Endodermal cell (in vitro differentiated cells): ENCODE measurements around the gene PVALEF. TPM values are rescaled to one million over a fixed set of nuclear protein-coding genes. Genes with fewer than 3 reads are reported as not detected.

Experiments used
- DNase-seq: peaks from one replicate; pipeline ENCODE4 v3.0.0-alpha.2; 2017
- H3K27ac ChIP-seq: 2 replicates; pipeline ENCODE4 v1.5.1; 2013; ENCODE audit warnings: mild to moderate bottlenecking, low read depth, low read length, moderate library complexity
- H3K27me3 ChIP-seq: 2 replicates; pipeline ENCODE4 v1.6.1; 2013; ENCODE audit warnings: mild to moderate bottlenecking, low read length, moderate library complexity; ENCODE audit not compliant: insufficient read depth, control insufficient read depth, poor library complexity, severe bottlenecking
- H3K36me3 ChIP-seq: 2 replicates; pipeline ENCODE4 v1.7.0; 2013; ENCODE audit warnings: mild to moderate bottlenecking, low read length, moderate library complexity; ENCODE audit not compliant: control insufficient read depth, insufficient read depth
- H3K4me1 ChIP-seq: one replicate; pipeline ENCODE4 v1.7.0; 2013; ENCODE audit warnings: low read length; ENCODE audit not compliant: control insufficient read depth, insufficient read depth
- H3K4me3 ChIP-seq: 2 replicates; pipeline ENCODE4 v1.5.1; 2013; ENCODE audit warnings: mild to moderate bottlenecking, low read length, moderate library complexity
- H3K9ac ChIP-seq: 2 replicates; pipeline ENCODE4 v1.6.1; 2013; ENCODE audit warnings: mild to moderate bottlenecking, low read length, moderate library complexity; ENCODE audit not compliant: poor library complexity, severe bottlenecking; ENCODE audit errors: extremely low read depth
- H3K9me3 ChIP-seq: 2 replicates; pipeline ENCODE4 v1.6.1; 2013; ENCODE audit warnings: mild to moderate bottlenecking, low read length, moderate library complexity; ENCODE audit not compliant: control insufficient read depth
- H3K27ac Mint-ChIP-seq: 2 replicates; pipeline ENCODE4 v1.8.0; 2020; ENCODE audit warnings: mixed read lengths
- H3K27me3 Mint-ChIP-seq: 2 replicates; pipeline ENCODE4 v1.8.0; 2021; ENCODE audit warnings: mild to moderate bottlenecking, mixed read lengths; ENCODE audit not compliant: insufficient read depth
- H3K36me3 Mint-ChIP-seq: 2 replicates; pipeline ENCODE4 v1.8.0; 2020; ENCODE audit warnings: low read depth, mixed read lengths
- H3K4me1 Mint-ChIP-seq: 2 replicates; pipeline ENCODE4 v1.8.0; 2020; ENCODE audit warnings: mixed read lengths
- H3K4me3 Mint-ChIP-seq: 2 replicates; pipeline ENCODE4 v1.8.0; 2020; ENCODE audit warnings: mild to moderate bottlenecking, moderate library complexity, mixed read lengths
- H3K9me3 Mint-ChIP-seq: 2 replicates; pipeline ENCODE4 v1.8.0; 2020; ENCODE audit warnings: mild to moderate bottlenecking, mixed read lengths
- WGBS, 2 experiments: methylation state at CpG; one replicate each; pipeline versions ENCODE4 v1.1.5 to v1.1.7; 2013; ENCODE audit warnings: missing lambda C conversion rate in 2 of 2, mixed read lengths in 1 of 2; ENCODE audit not compliant: insufficient coverage in 1 of 2, insufficient read length in 1 of 2; 5-methylcytosine and 5-hydroxymethylcytosine counted together
- total RNA-seq, 2 donors: library from RNA; stranded (reverse); fragmentation: NEBNext Ultra II Directional in 1 of 2; extraction: Animal tissue kit (Norgen Biotek cat#: 25700) in 1 of 2; gene quantifications; 2 replicates in 1 of 2; 3 replicates in 1 of 2; pipeline ENCODE4 v1.2.1, GENCODE V29; 2021
- TF ChIP-seq, protein P1 (sequence below): fragments of 200-600 bp; sonication (generic); conservative IDR thresholded peaks from 2 replicates; pipeline ENCODE4 v1.5.0; 2021; ENCODE audit warnings: antibody characterized with exemption, mild to moderate bottlenecking

Gene PVALEF
- total RNA-seq, 2 donors from 2014 or later: not detected

DNA sequence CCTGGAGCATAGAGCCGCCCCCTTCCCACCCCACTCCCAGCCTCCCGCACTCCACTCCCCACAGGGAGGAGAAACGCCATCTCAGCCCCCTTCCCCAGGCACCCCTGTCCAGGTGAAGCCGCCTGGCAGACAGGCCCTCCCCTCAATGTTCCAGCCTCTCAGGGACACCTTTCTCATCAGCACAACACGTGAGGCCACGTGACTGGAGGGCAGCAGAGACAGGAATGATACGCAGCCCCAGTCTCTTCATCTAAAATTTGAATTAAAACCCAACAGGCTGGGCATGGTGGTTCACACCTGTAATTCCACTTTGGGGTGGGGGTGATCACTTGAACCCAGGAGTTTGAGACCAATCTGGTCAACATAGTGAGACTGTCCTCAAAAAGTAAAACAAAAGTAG lies 20.9 kb downstream of the PVALEF start:
- no peaks in the 10 kb centered on the region for H3K36me3 Mint-ChIP-seq
- no peak overlapping the region for H3K9ac ChIP-seq
- H3K4me1 Mint-ChIP-seq: no peaks in the 10 kb centered on the region
- no peaks in the 10 kb centered on the region for H3K27me3 ChIP-seq
- 90 to 95% methylated on average over 2 to 7 of the region's 7 CpGs for WGBS, 2 experiments
- H3K4me1 ChIP-seq: no peaks in the 10 kb centered on the region
- H3K4me3 ChIP-seq: no peak overlapping the region
- TF ChIP-seq, protein P1, sequence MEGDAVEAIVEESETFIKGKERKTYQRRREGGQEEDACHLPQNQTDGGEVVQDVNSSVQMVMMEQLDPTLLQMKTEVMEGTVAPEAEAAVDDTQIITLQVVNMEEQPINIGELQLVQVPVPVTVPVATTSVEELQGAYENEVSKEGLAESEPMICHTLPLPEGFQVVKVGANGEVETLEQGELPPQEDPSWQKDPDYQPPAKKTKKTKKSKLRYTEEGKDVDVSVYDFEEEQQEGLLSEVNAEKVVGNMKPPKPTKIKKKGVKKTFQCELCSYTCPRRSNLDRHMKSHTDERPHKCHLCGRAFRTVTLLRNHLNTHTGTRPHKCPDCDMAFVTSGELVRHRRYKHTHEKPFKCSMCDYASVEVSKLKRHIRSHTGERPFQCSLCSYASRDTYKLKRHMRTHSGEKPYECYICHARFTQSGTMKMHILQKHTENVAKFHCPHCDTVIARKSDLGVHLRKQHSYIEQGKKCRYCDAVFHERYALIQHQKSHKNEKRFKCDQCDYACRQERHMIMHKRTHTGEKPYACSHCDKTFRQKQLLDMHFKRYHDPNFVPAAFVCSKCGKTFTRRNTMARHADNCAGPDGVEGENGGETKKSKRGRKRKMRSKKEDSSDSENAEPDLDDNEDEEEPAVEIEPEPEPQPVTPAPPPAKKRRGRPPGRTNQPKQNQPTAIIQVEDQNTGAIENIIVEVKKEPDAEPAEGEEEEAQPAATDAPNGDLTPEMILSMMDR: no peak
- H3K36me3 ChIP-seq: no peaks in the 10 kb centered on the region
- H3K9me3 ChIP-seq: no peaks in the 10 kb centered on the region
- DNase-seq: no peak
- no peak overlapping the region for H3K27ac ChIP-seq
- H3K27ac Mint-ChIP-seq: no peak overlapping the region
- H3K27me3 Mint-ChIP-seq: no peaks in the 10 kb centered on the region
- no peak overlapping the region for H3K4me3 Mint-ChIP-seq
- H3K9me3 Mint-ChIP-seq: no peaks in the 10 kb centered on the region

DNA sequence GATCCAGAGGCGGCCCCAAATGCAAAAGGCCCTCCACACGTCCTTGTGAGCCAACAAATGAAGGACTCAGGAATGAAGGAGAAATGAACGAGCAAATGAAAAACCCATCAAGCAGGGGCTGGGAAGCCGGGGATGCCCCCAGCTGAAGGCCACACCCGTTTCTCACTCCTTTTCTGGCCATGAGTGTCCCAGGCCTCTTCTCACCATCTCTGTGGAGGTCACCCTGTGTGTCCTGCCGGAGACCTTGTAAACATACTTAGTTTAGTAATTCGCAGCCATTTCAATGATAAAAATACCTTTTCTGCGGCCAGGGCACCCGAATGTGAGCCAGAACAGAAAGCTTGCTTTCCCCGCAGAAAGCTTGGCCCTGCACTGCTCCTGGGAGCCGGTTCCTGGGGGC lies 21.8 kb downstream of the PVALEF start:
- H3K4me3 Mint-ChIP-seq: no peak overlapping the region
- TF ChIP-seq, protein P1: no peak
- Histone ChIP-seq H3K4me3 (no peak overlapping the region), H3K4me1 (no peaks in the 10 kb centered on the region), H3K27me3 (no peaks in the 10 kb centered on the region), H3K9ac (no peak overlapping the region), H3K27ac (no peak overlapping the region), H3K36me3 (no peaks in the 10 kb centered on the region), H3K9me3 (no peaks in the 10 kb centered on the region)
- H3K27ac Mint-ChIP-seq: no peak overlapping the region
- 92 to 93% methylated on average over 11 of the region's 11 CpGs for WGBS, 2 experiments
- no peak for DNase-seq
- H3K36me3 Mint-ChIP-seq: no peaks in the 10 kb centered on the region
- H3K4me1 Mint-ChIP-seq: no peaks in the 10 kb centered on the region
- H3K27me3 Mint-ChIP-seq: no peaks in the 10 kb centered on the region
- H3K9me3 Mint-ChIP-seq: no peaks in the 10 kb centered on the region

DNA sequence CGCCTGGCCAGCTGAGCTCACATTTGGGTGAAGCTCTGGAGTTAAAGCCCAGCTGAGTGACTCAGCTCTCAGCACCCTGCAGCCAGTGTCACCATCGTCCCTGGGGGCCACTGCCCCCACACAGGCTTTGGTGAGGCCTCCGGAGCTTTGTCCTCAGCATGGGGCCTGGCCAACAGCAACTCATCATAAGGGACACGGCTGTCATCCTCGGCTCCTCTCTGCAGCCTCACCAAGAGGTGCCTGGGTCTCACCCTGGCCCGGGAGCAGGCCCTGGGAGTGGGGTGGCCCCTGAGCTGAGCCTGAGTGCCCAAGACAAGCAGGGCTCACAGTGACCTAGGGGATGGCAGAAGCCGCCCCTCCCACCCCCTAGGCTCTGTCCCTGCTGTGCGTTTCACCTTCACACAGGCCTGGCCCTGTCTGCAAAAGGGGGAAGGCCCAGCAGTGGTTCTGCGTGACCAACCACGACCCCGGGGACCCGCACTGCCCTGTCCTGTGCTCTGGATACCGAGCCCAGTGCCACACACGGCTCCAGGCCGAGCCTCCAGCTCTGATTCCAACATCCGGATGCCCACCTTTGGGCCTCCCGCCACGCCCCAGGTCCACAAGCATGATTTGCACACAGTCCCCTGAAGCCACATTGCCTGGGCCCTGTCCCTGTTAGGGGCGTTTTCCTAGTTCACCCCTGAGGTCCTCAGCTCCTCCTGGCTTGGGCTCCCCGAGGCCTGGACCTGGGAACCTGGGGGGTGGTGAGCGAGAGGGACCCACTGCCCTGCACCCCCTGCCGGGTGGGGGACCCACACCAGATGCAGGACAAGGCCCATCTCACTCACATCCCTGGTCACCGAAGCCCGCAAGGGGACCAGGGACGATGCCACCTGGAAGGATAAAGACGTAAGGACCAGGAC lies 22.5 kb downstream of the PVALEF start:
- H3K9ac ChIP-seq: no peak overlapping the region
- no peaks in the 10 kb centered on the region for H3K9me3 Mint-ChIP-seq
- TF ChIP-seq, protein P1: no peak
- no peaks in the 10 kb centered on the region for H3K27me3 ChIP-seq
- no peaks in the 10 kb centered on the region for H3K27me3 Mint-ChIP-seq
- H3K27ac ChIP-seq: no peak overlapping the region
- no peak overlapping the region for H3K4me3 ChIP-seq
- no peaks in the 10 kb centered on the region for H3K36me3 Mint-ChIP-seq
- no peak overlapping the region for H3K4me3 Mint-ChIP-seq
- H3K27ac Mint-ChIP-seq: no peak overlapping the region
- H3K4me1 ChIP-seq: no peaks in the 10 kb centered on the region
- H3K4me1 Mint-ChIP-seq: no peaks in the 10 kb centered on the region
- DNase-seq: no peak
- no peaks in the 10 kb centered on the region for H3K9me3 ChIP-seq
- H3K36me3 ChIP-seq: no peaks in the 10 kb centered on the region
- WGBS, 2 experiments: 92% methylated on average over 20 to 26 of the region's 26 CpGs
